Measurements from ENCODE around the gene CCDC197.

- TF ChIP-seq POLR2A (IDR thresholded peaks at IDR 0.05) (no peak), CTCF (IDR thresholded peaks at IDR 0.05) (no peak), EP300 (IDR thresholded peaks at IDR 0.05) (no peak)
These were observed 12.7 kb downstream of the CCDC197 start for GRCh38 chr14:94009767-94010166.

Data from sigmoid colon (tissue), 4 donors.